ENCODE data around the gene ATP2A1.

DNA sequence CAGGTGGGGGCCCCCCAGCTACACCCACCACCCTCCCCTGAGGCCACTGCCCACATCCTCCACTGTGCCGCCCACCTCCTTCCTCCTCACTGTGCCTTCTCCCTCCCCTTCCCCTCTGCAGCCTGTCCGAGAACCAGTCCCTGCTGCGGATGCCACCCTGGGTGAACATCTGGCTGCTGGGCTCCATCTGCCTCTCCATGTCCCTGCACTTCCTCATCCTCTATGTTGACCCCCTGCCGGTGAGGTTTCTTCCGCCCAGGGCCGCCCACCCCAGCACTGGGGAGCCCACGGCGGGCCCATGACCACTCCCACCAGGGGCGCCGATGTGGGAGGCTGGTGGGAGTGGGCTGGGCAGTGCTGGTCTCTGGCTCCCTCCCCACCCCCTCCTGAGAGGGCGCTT, 24.6 kb downstream of the ATP2A1 start:
- TF ChIP-seq, protein P1, sequence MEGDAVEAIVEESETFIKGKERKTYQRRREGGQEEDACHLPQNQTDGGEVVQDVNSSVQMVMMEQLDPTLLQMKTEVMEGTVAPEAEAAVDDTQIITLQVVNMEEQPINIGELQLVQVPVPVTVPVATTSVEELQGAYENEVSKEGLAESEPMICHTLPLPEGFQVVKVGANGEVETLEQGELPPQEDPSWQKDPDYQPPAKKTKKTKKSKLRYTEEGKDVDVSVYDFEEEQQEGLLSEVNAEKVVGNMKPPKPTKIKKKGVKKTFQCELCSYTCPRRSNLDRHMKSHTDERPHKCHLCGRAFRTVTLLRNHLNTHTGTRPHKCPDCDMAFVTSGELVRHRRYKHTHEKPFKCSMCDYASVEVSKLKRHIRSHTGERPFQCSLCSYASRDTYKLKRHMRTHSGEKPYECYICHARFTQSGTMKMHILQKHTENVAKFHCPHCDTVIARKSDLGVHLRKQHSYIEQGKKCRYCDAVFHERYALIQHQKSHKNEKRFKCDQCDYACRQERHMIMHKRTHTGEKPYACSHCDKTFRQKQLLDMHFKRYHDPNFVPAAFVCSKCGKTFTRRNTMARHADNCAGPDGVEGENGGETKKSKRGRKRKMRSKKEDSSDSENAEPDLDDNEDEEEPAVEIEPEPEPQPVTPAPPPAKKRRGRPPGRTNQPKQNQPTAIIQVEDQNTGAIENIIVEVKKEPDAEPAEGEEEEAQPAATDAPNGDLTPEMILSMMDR (IDR thresholded peaks at IDR 0.05), result no peak
- TF ChIP-seq POLR2A (IDR thresholded peaks at IDR 0.05), result no peak

Measured in esophagus squamous epithelium (tissue), 4 donors.